Neural cell (in vitro differentiated cells): ENCODE data around the gene MGAM2. TPM values are rescaled to one million over a fixed set of nuclear protein-coding genes. Genes with fewer than 3 reads are reported as not detected.
"Not testable (repeated sequence)": the region's sequence is repeated elsewhere in the genome, so short reads cannot be mapped to it uniquely, and the experiment has no call there.

Source experiments
- H2AFZ ChIP-seq: fragments of 200-600, 300-800 bp; sonication (generic), shearing (Covaris generic); 2 replicates; pipeline ENCODE4 v1.6.0; 2014; ENCODE audit warnings: low read depth, mild to moderate bottlenecking, antibody characterized with exemption, low read length, moderate library complexity
- H3F3A ChIP-seq: fragments of 200-600 bp; shearing (Covaris generic); 2 replicates; pipeline ENCODE4 v1.6.1; 2016; ENCODE audit warnings: mild to moderate bottlenecking, moderate library complexity, mixed read lengths, antibody characterized with exemption, low read length; ENCODE audit not compliant: insufficient read depth, poor library complexity, severe bottlenecking
- H3K27ac ChIP-seq: fragments of 200-600, 300-800 bp; sonication (generic), shearing (Covaris generic); 2 replicates; pipeline ENCODE4 v1.5.1; 2014; ENCODE audit warnings: mild to moderate bottlenecking, low read length, moderate library complexity
- H3K27me3 ChIP-seq: fragments of 300-800, 200-600 bp; sonication (generic), shearing (Covaris generic); 2 replicates; pipeline ENCODE4 v1.6.0; 2014; ENCODE audit warnings: mild to moderate bottlenecking, low read depth, low read length, moderate library complexity; ENCODE audit not compliant: insufficient read depth
- H3K36me3 ChIP-seq: fragments of 300-800, 200-600 bp; sonication (generic), shearing (Covaris generic); 2 replicates; pipeline ENCODE4 v1.5.1; 2014; ENCODE audit warnings: mild to moderate bottlenecking, antibody characterized with exemption, low read length, moderate library complexity; ENCODE audit not compliant: insufficient read depth
- H3K4me2 ChIP-seq: fragments of 300-800, 200-600 bp; sonication (generic), shearing (Covaris generic); 2 replicates; pipeline ENCODE4 v1.6.0; 2014; ENCODE audit warnings: mild to moderate bottlenecking, low read length
- H3K4me3 ChIP-seq: fragments of 300-800, 200-600 bp; sonication (generic), shearing (Covaris generic); 2 replicates; pipeline ENCODE4 v1.5.1; 2014; ENCODE audit warnings: mild to moderate bottlenecking, low read length, moderate library complexity
- H3K79me2 ChIP-seq: fragments of 200-600 bp; shearing (Covaris generic); replicated peaks from 2 replicates; pipeline ENCODE4 v1.6.0; 2014; ENCODE audit warnings: mild to moderate bottlenecking, low read length, moderate library complexity; ENCODE audit not compliant: insufficient read depth
- H3K9ac ChIP-seq: fragments of 300-800, 200-600 bp; sonication (generic), shearing (Covaris generic); 2 replicates; pipeline ENCODE4 v1.6.1; 2016; ENCODE audit warnings: mild to moderate bottlenecking, low read length, mixed read lengths
- H3K9me2 ChIP-seq: fragments of 200-600 bp; shearing (Covaris generic); 2 replicates; pipeline ENCODE4 v1.6.1; 2016; ENCODE audit warnings: mild to moderate bottlenecking, low read length, mixed read lengths; ENCODE audit not compliant: insufficient read depth
- H3K9me3 ChIP-seq: fragments of 200-600, 300-800 bp; sonication (generic), shearing (Covaris generic); 2 replicates; pipeline ENCODE4 v1.6.1; 2016; ENCODE audit warnings: mild to moderate bottlenecking, mixed run types, low read length, moderate library complexity, mixed read lengths
- H4K20me1 ChIP-seq: fragments of 200-600 bp; shearing (Covaris generic); 2 replicates; pipeline ENCODE4 v1.6.1; 2016; ENCODE audit warnings: mild to moderate bottlenecking, mixed run types; ENCODE audit not compliant: insufficient read depth
- CTCF ChIP-seq: fragments of 450-650 bp; IDR thresholded peaks from 2 replicates; pipeline ENCODE4 v1.5.1; 2014; ENCODE audit warnings: antibody characterized with exemption, mild to moderate bottlenecking, moderate library complexity; ENCODE audit not compliant: poor library complexity, severe bottlenecking
- EP300 ChIP-seq: fragments of 450-650 bp; conservative IDR thresholded peaks from 2 replicates; pipeline ENCODE4 v1.6.1; 2014; ENCODE audit warnings: antibody characterized with exemption, mild to moderate bottlenecking, moderate library complexity; ENCODE audit not compliant: poor library complexity, severe bottlenecking
- EZH2 ChIP-seq: fragments of 200-600, 300-800 bp; shearing (Covaris generic), sonication (generic); IDR thresholded peaks from 2 replicates; pipeline ENCODE4 v1.6.1; 2014; ENCODE audit warnings: antibody characterized with exemption, low read length, borderline replicate concordance, mild to moderate bottlenecking; ENCODE audit not compliant: insufficient read depth, poor library complexity, severe bottlenecking
- MXI1 ChIP-seq: fragments of 450-650 bp; conservative IDR thresholded peaks from 2 replicates; pipeline ENCODE4 v1.6.1; 2014; ENCODE audit warnings: antibody characterized with exemption, mild to moderate bottlenecking; ENCODE audit not compliant: poor library complexity, severe bottlenecking
- POLR2AphosphoS5 ChIP-seq: IDR thresholded peaks from 2 replicates; pipeline ENCODE4 v1.6.1; 2012
- RAD21 ChIP-seq: fragments of 450-650 bp; conservative IDR thresholded peaks from 2 replicates; pipeline ENCODE4 v1.6.1; 2014; ENCODE audit warnings: antibody characterized with exemption, mild to moderate bottlenecking, moderate library complexity
- REST ChIP-seq: IDR thresholded peaks from 2 replicates; pipeline ENCODE4 v1.6.1; 2012; ENCODE audit warnings: borderline replicate concordance
- SMC3 ChIP-seq: fragments of 450-650 bp; conservative IDR thresholded peaks from 2 replicates; pipeline ENCODE4 v1.6.1; 2014; ENCODE audit warnings: antibody characterized with exemption, mild to moderate bottlenecking, moderate library complexity; ENCODE audit not compliant: poor library complexity
- TAF1 ChIP-seq: IDR thresholded peaks from 2 replicates; pipeline ENCODE4 v1.6.1; 2012; ENCODE audit warnings: low read depth
- polyA plus RNA-seq: library from polyadenylated mRNA; depleted of rRNA; stranded (reverse); fragments of >200 nt; gene quantifications from 2 replicates; pipeline ENCODE4 v1.2.3, GENCODE V29; 2014

Gene MGAM2
- polyA plus RNA-seq, 1 donor from 2014 or later: 0.76 TPM

GRCh38 chr7:142097571-142097970 is 13.9 kb upstream of the MGAM2 start:
- H3K79me2 ChIP-seq: no peaks in the 10 kb centered on the region
- no peaks in the 10 kb centered on the region for H3K36me3 ChIP-seq
- H3K9me3 ChIP-seq: no peaks in the 10 kb centered on the region
- no peaks in the 10 kb centered on the region for H3K27me3 ChIP-seq
- H3K4me2 ChIP-seq: no peak overlapping the region
- no peak overlapping the region for H3K4me3 ChIP-seq
- no peak overlapping the region for H3K9ac ChIP-seq
- TF ChIP-seq POLR2AphosphoS5 (no peak), RAD21 (no peak), TAF1 (no peak), CTCF (no peak), SMC3 (no peak), MXI1 (no peak), EP300 (no peak), REST (no peak), EZH2 (no peak)
- no peaks in the 10 kb centered on the region for H3F3A ChIP-seq
- H2AFZ ChIP-seq: no peak overlapping the region
- H4K20me1 ChIP-seq: no peaks in the 10 kb centered on the region
- no peak overlapping the region for H3K27ac ChIP-seq
- H3K9me2 ChIP-seq: no peaks in the 10 kb centered on the region

GRCh38 chr7:142098004-142098403 is 13.5 kb upstream of the MGAM2 start:
- H4K20me1 ChIP-seq: no peaks in the 10 kb centered on the region
- no peaks in the 10 kb centered on the region for H3K36me3 ChIP-seq
- H3K27ac ChIP-seq: no peak overlapping the region
- H3K9me3 ChIP-seq: no peaks in the 10 kb centered on the region
- H3K9me2 ChIP-seq: no peaks in the 10 kb centered on the region
- H3K4me2 ChIP-seq: no peak overlapping the region
- TF ChIP-seq MXI1 (no peak), CTCF (no peak), EP300 (no peak), SMC3 (no peak), REST (no peak), TAF1 (no peak), RAD21 (no peak), EZH2 (no peak)
- H3K79me2 ChIP-seq: no peaks in the 10 kb centered on the region
- H3K9ac ChIP-seq: no peak overlapping the region
- no peak overlapping the region for H2AFZ ChIP-seq
- no peaks in the 10 kb centered on the region for H3K27me3 ChIP-seq
- H3F3A ChIP-seq: no peaks in the 10 kb centered on the region
- H3K4me3 ChIP-seq: no peak overlapping the region

- H2AFZ ChIP-seq, H3K4me3 ChIP-seq, H3K79me2 ChIP-seq, H3F3A ChIP-seq, H4K20me1 ChIP-seq, H3K9me3 ChIP-seq, H3K27me3 ChIP-seq, H3K4me2 ChIP-seq, H3K9me2 ChIP-seq, H3K36me3 ChIP-seq, H3K27ac ChIP-seq, H3K9ac ChIP-seq: not testable (repeated sequence)
Measured at GRCh38 chr7:142099347-142099746, 12.2 kb upstream of the MGAM2 start.
